Hepatic stellate cell (primary cell): Measurements from ENCODE around the gene GSE1.

Source experiments
- DNase-seq: peaks from one replicate; pipeline ENCODE4 v3.0.0; 2011; ENCODE audit warnings: low spot score

Gene GSE1

DNA sequence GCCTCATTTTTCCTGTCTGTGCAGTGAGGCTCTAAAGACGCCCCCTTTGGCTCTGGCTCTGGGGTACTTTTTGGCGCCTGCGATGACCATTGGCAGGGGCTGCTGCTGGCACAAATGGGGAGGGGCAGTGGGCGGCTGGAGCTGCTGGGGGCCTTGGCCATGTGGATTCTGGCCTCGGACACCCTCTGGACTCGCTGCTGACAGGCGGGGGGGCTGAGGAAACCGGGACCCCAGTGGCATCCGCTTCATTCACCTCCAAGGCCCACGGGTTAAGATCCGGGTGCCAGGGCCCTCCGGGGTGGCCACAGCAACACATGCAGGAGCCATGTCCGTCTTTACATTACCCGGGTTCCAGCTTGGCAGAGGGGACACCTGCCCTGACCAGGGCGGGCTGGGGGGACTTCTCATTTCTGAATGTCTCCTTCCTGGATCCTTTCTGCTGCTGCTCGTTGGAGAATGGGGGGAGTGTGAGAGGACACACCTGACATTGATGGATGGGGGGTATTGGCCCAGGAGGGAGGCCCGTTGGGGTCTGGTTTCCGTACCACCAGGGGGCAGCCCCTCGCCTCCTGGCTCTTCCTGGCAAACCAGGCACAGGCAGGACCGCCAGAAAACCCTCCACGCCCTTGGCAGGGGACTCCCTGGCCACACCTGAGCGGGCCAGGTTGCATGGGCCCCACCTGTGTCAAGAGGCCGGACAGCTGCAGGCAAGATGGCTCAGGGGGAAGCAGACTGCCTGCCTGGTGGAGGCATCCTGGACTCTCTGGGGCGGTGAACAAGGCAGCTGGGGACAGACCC is 21.8 kb downstream of the GSE1 start:
- no peak for DNase-seq

DNA sequence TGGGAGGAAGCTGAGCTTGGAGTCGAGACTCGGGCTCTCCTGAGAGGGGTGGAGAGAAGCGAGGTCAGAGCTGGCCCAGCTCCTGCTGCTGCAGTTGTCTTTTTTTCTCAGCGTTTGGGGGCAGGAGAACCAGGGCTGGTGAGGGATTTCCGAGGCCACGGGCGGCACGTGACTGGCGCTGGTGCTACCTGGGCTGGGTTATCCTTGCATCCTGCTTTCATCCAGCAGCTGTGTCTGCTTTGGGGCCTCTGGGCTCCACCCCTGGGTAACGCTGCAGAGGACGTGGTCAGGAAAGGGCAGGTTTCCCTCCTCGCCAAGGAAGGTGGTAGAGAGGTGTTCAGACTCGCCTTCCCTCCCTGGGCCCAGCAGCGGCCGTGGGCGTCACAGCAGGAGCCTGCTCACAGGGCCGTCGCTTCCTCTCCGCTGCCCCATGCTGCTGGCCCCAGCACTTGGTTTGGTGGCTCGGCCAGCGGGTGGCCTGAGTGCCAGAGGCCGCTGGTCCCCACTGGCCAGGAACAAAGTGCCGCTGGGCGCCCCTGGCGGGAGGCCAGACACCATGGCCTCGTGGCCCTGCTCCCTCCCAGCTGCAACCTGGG is 22.5 kb downstream of the GSE1 start:
- DNase-seq = no peak

DNA sequence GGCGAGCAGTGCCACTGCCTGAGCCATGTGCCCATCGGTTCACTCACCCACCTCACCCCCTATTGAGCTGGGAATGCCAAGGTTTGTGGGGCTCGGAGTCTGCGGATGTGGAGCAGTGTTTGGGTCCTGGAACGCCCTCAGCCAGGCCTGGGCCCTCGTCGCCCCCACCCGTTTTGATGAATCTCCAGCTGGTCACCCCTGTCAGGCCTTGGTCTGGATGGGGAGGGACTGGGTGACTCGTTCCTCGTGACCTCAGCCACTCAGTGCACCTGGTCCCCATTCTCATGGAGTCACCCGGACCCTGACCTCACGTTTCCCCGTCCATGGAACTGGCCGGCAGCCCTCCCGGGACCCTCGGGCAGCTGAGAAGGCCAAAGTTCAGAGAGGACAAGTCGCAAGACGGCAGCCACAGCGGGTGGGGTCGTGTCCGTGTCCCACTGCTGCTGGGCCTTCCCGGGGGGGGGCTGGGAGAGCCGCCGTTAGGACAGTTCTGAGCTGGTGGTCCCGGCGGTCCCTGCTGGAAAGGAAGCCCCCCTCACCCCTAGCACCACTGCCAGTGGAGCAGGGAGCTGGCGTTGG is 23.2 kb downstream of the GSE1 start:
- DNase-seq = no peak

DNA sequence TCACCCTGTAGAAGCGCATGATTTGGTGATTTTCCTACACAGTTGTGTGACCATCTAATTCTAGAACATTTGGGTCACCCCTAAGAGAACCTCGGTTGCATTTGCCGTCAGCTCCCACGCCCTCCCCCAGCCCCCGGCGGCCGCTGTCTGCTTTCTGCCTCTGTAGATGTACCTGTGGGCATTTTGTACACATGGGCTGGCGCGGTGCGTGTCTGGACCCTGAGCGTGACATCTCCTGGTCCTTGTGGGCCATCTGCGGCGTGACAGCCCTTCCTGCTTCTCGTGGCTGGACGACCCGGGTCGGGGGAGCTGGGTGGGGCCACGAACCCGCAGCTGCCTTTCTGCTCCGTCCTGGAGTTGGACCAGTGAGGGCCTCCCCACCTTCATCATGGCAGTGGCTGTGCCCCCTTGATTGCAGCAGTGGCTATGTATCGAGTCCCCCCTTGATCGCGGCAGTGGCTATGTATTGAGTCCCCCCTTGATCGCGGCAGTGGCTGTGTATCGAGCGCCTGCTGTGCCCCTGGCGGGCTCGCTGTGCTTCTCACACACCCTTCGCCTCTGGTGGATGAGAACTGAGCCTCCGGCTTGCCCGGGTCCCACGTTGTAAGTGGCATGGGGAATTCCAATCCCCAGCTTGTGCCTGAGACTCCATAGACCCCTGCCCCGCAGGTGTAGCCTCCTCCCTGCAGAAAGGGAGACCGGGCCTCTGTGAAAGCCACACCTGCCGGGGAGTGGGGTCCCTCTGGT is 24.1 kb downstream of the GSE1 start:
- DNase-seq = no peak

DNA sequence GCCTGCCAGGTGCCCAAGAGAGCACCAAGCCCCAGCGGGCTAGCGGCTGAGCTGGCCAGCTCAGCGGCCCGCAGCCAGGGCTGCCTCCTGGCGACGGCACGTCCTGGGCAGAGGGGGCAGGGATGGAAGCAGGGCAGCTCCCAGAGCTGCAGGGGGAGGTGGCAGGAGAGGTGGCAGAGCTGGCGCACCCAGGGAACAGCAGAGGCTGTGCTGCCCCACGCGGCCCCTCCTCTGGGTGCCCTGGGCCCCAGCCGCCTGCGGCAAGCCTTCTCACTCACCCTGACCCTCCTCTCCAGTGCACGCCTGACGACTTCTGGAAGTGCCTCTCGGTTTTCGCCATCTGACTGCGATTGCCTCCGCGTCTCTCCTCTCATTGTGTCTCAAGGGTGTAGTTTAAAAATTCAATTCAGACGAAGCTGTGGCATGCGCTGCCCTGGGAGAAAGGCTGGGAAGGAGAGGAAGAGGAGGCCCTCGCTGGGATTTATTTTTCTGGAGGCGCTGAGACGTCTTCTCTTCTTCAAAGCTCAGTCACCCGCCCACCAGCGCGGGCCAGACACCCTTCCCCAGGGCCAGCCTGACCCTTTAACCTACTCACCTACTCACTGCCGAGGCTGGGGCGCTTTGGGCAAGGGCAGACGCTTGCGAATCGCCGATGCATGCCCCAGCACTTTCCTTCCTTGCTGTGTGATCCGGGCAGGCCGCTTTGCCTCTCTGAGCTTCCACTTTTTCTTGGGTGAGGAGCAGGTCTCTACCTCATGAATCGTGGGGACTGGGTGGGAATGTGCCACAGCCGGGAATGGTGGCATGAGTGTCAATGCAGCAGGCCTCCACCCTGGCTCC is 24.9 kb downstream of the GSE1 start:
- DNase-seq = no peak

DNA sequence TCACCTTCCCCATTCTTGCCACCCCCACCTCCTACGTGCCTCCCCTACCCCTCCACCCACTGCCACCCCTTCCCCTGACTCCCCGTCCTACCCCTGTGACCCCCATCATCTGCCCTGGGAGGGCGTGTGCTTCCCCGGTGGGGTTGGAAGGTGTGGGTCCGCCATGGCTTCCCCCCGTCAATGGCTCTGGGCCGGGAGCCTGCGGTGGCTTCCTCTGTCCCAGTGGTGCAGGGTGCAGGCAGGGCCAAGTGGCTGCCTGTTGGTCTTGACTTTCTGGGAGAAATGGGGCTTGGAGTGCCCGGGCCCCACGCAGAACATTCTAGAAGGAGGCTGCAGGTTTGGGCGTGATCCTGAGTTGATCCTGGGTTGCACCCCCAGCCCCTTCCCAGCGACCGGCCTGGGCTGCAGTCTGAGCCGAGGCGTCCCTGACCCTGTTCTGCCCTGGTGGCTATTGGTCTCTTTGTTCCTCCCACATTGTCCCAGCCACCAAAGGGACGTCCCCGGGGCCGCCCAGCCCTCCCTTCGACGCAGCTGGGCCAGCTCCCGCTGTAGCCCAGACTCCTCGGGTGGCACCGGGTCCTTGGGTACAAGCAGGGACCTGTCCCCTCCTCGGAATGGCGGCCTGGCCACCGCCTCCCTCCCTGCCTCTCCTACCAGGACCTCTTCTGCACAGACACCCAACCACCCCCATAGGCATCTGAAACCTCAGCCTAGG is 25.7 kb downstream of the GSE1 start:
- no peak for DNase-seq

DNA sequence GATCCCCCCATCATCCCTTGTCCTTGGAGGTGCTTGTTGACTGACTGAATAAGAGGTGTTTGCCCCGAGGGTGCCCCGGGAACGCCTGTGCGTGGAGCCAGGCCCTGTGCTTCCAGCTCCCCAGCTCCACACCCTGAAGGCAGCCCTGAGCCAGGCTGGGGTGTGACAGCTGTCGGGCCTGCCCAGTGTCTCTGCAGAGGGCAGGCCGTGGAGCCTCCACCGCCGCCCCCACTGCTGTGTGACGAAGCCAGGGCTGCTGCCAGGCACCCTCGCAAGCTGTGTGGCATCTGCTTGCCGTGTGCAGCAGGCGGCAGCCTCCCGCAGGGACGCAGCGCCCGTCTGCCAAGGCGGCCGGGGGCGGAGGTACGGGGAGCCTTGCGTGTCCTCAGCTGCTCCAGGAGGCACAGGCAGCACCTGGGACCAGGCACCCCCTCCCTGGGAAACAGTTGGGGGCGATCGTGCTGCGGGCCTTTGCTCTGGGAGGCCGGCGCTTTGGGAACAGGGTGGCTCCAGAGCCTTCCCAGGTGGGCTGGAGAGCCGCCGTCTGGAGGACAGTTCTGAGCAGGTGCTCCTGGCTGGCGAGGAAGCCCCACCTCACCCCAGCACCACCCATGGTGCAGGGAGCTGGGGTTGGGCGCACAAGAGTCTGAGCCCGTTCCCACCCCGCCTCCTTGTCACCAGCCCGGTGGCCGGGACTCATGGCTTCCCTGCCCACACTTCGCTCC is 26.6 kb downstream of the GSE1 start:
- DNase-seq = no peak

DNA sequence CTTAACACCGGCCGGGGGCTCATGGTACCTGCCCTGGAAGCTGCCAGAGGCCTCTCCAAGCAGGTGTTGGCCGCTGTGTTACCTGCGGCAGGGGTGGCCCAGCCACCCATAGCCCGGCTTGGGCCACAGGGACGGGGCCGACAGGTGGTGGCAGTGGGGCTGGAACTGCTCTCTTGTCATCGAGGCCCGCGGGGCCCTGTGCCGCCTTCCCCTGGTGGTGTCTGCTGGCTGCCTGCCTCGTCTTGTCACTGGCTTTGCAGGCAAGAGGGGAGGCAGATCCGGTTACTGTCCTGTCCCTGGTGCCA is 27.1 kb downstream of the GSE1 start:
- no peak for DNase-seq

DNA sequence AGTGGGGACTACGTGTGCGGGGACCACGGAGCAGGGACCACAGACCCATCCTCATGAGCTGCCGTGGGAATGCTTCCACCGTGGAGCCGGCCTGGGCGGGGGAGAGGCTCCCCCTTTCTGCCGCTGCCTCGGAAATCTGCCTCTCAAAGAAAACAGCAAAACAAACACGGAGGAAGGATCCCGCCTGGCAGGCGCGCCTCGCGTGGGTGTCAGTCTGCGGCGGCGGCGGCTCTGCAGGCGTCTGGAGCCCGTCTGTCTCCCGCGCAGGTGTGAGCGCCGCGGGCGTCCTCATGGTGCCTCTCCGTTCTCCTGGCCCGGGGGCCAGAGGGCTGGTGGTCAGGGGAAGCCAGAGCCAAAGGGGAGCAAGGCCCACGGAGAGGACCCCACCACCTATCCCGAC is 27.5 kb downstream of the GSE1 start:
- no peak for DNase-seq

DNA sequence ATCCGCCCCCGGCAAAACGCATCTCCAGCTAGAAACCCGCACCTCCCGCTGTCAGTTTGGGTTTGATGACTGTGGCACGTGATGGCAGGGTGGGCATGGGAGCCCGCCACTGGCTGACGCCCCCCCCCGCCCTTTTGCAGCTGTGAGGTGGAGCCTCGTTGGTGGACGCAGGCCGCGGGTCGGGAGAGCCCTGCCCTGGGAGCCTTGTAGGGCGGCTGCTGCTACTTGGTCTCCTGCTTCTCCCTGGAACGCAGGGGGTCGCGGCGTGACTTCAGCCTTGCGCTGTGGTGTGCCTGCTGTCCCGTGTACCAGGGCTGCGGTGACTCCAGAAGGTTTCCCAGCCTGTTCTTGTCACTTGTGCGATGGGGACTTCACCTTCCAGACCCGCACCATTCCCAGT is 28.2 kb downstream of the GSE1 start:
- no peak for DNase-seq

DNA sequence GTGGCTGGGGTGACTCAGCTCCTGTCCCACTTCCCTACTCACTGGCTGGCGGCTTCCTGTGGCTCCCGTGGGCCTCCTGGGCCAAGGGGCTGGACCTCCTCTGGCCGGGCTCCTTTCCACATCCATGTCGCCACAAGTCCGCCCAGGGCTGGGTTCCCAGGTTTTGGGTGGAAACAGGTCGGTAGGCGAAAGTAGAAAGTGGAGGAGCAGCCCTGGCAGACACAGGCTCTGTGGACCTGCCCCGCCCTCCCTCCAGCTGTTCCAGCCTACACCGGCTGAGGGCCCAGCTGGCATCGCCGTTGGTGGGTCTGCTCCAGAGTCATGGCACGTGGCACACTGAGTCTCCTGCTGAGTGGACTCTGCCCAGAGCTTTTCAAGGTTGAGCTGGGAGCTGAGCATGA is 28.7 kb downstream of the GSE1 start:
- no peak for DNase-seq

DNA sequence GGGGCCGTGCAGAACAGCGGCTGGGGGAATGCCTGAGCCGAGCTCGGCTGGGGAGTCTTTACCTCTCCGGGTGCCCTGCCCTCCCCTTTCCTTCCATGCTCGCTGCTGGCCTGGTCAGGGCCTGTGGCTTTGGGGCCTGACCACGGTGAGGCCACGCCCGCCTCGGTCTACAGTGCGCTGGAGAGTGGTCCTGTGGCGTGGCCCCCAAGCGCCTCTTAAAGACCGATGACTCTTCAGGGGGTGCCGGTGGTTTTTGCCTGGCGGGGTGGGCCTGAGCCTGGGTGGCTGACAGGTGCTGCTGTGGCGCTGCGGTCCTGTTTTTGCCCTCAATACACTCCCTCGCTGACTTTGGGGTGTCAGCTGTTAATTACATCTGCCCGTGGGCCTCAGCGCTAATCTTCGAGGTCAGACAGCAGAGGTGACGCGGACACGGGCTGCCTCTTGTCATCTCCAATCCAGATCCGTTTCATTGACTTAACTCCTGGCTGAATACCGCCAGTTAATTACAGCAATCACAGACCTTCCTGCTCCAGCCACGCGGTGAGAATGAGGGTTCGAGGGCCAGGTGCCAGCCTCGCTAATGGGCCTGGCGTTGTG is 29.7 kb downstream of the GSE1 start:
- no peak for DNase-seq

DNA sequence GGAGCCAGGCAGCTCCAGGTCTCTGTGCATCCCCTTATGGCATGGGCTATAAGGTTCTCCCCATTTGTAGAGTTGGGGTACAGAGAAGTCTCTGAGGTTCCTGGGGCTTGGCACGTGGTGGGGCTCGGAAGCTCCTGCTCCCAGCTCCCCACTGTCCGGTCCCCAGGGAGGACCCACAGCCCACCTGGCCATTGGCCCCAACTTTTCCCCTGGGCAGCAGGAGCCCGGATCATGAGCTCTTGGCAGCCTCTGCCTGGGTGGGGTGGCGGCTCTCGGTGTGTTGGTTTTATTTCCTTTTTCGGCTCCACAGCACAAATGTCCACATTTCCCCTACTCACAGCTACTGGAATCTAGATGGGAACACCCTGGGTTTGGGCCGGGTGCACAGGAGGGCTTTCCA is 30.5 kb downstream of the GSE1 start:
- no peak for DNase-seq

DNA sequence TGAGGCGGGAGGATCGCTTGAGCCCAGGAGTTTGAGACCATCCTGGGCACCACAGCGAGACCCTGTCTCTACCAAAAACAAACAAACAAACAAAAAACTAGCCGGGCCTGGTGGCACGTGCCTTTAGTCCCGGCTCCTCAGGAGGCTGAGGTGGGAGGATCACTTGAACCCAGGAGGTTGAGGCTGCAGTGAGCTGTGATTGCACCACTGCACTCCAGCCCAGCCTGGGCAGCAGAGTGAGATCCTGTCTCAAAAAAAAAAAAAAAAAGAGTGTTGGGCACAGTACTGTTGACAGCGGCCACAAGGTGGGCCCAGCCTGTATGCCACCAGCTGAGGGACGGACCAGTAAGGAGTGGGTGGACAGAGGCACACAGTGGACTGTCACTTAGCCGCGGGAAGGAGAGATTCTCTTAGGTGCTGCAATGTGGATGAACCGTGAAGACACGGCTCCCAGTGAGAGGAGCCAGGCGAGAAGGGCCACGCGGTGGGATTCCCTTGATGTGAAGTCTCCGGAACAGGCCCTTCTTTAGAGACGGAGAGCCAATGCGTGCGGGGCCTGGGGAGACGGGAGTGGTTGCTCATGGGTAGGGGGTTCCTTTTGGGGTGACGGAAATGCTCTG is 31.1 kb downstream of the GSE1 start:
- no peak for DNase-seq

DNA sequence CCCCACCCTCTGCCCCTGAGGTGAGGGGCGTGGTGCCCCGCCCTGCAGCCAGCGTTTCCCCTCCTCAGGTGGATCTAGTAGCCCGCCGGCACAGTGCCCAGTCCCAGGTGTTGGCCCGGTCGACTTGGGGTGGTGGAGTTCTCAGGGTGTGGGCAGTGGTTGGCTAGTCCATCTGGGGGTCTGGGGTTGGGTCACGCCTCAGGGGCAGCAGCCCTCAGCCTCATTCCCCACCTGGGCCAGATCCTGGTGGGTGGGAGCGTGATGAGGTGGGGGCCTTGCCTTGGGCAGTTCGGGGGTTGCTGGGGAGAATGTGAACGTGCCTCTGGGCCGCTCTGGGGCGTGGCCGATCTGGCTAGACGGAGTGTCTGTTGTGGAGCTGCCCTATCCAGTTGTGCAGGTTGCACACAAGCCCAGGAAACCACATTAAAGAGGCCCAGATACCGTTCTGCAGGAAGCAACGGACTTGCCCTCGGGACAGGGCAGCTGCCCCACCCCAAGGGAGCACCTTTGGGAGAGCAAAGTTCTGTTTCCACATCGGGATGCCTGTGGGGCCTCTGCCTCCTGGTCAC is 32.0 kb downstream of the GSE1 start:
- no peak for DNase-seq

DNA sequence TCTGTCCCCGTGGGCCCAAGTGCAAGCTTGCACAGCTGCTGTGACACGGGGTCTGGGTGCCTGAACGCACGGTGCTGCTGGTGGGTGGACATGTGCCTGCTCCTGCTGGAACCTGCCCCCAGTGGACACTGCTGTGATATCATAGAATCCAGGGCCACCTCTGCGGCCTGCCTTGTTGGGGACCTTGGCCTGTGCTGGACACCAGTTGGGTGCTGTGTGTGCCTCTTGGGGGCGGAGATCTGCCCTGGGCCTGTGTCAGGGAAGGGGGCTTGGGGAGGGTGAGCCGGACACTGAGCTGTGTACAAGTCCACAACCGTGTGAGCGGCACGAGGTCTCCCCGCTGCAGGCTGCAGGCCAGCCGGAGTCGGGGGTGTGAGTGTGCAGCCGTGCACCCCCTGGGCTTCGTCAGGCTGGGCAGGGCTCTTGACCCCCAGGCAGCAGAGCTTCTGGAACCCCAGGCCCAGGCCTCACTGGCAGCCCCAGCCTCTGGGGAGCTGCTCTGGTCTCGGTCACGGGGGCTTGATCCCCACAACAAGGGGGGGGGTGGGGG is 33.3 kb downstream of the GSE1 start:
- no peak for DNase-seq

DNA sequence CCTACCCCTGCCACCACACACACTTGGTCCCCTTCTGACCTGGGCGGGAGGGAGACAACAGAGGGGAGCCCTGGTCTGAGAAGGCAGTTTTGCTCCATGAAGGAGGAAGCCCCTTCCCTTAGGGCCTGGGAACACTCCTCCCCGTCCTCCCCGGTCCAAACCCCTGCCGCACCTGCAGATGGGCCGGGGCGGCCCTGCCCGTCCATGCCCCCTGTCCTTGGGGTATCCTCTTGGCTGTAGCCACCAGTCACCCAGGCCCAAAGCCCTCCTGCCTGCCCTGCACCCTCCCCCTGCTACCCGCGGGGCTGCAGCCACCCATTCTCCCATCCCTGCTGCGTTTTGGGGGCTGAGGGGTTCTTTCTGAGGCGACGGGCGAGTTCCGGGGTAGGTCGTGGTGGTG is 33.9 kb downstream of the GSE1 start:
- DNase-seq = no peak

DNA sequence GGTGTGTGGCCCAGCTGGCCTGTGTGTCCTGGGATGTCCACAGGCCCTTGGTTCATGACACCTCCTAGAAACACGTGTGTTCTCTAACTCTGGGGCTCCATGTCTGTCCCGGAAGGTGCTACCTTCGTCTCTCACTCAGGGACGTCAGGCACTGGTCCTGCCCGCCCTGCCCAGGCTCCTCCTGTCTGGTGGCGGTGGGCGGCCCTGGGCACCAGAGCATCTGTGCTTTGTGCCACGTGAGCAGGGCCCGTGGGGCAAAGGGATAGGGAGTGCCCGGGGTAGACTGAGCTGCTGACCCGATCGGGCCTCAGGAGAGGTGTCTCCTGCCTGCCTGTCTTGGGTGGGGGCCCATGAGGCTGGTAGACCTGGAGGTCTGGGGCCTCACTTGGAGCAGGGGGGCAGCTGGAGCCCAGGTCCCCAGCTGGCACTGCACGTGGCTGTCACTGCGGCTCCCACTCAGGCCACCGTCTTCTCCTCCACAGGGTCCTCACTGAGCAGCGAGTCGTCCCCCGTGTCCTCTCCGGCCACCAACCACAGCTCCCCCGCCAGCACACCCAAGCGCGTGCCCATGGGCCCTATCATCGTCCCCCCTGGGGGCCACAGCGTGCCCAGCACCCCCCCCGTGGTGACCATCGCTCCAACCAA is 35.1 kb downstream of the GSE1 start:
- DNase-seq = no peak

DNA sequence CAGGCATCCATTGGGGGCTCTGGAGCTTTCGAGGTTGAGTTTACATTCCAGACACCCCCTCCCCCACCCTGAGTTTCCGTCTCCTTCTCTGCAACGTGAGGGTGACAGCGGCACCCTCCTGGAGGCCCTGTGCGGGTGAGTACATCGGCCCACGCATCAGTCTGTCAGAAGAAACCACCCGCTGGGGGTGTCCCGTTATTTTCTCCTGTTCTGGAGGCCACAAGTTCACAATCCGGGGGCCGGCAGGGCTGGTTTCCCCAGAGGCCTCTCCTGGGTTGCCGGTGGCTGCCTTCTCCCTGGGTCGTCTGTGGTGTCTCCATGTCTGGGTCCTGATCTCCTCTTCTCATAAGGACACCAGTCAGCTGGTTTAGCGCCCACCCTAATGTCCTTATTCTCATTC is 35.7 kb downstream of the GSE1 start:
- DNase-seq = no peak
